Mononuclear cell (primary cell): ENCODE results near the gene MACO1. TPM values are rescaled to one million over a fixed set of nuclear protein-coding genes. Genes with fewer than 3 reads are reported as not detected.
"Not testable (repeated sequence)": the region's sequence is repeated elsewhere in the genome, so short reads cannot be mapped to it uniquely, and the experiment has no call there.

Source experiments
- H3K27me3 ChIP-seq: 2 replicates; pipeline ENCODE4 v1.6.0; 2011; ENCODE audit warnings: low read length, control low read depth; ENCODE audit not compliant: insufficient read depth
- H3K4me1 ChIP-seq: 2 replicates; pipeline ENCODE4 v1.5.1; 2011; ENCODE audit warnings: mild to moderate bottlenecking, low read length, control low read depth; ENCODE audit not compliant: insufficient read depth
- H3K4me3 ChIP-seq: 2 replicates; pipeline ENCODE4 v1.5.1; 2011; ENCODE audit warnings: mild to moderate bottlenecking, low read length, moderate library complexity
- H3K9me3 ChIP-seq: 2 replicates; pipeline ENCODE4 v1.5.1; 2011; ENCODE audit warnings: low read depth, mild to moderate bottlenecking, control low read depth, low read length
- total RNA-seq: library from RNA; depleted of rRNA; stranded (reverse); fragments of >200 nt; gene quantifications from one replicate; pipeline ENCODE4 v1.2.3, GENCODE V29; 2012

The MACO1 gene
- 23.6 TPM for total RNA-seq

GRCh38 chr1:25430073-25430966, at the start of gene MACO1:
MACO1 (plus strand) TSS chr1:25430897; CDS start chr1:25431099, 202 bp downstream.
- Histone ChIP-seq H3K4me3 (peak within 1 kb of the TSS; percentile 80), H3K9me3 (no peaks in the 10 kb centered on the region), H3K4me1 (peaks cover 24% of the 10 kb centered on the region), H3K27me3 (no peaks in the 10 kb centered on the region)

- not testable (repeated sequence) for H3K4me1 ChIP-seq, H3K4me3 ChIP-seq, H3K9me3 ChIP-seq, H3K27me3 ChIP-seq
These were observed 48.2 kb upstream of the MACO1 start for GRCh38 chr1:25382543-25382942.

GRCh38 chr1:25383090-25383489, 47.6 kb upstream of the MACO1 start:
- H3K9me3 ChIP-seq, H3K4me3 ChIP-seq, H3K27me3 ChIP-seq: not testable (repeated sequence)

GRCh38 chr1:25383875-25384274, 46.8 kb upstream of the MACO1 start:
- H3K27me3 ChIP-seq, H3K4me3 ChIP-seq, H3K9me3 ChIP-seq, H3K4me1 ChIP-seq: not testable (repeated sequence)

More at GRCh38 chr1:25383090-25383489, 47.6 kb upstream of the MACO1 start:
- H3K4me1 ChIP-seq = not testable (repeated sequence)

- not testable (repeated sequence) for H3K27me3 ChIP-seq, H3K4me3 ChIP-seq, H3K9me3 ChIP-seq
These were observed 43.6 kb upstream of the MACO1 start for GRCh38 chr1:25387096-25387495.

GRCh38 chr1:25388691-25389090, 42.0 kb upstream of the MACO1 start:
- not testable (repeated sequence) for H3K9me3 ChIP-seq, H3K4me1 ChIP-seq, H3K4me3 ChIP-seq, H3K27me3 ChIP-seq

More at GRCh38 chr1:25387096-25387495, 43.6 kb upstream of the MACO1 start:
- H3K4me1 ChIP-seq = not testable (repeated sequence)

GRCh38 chr1:25389721-25390120, 41.0 kb upstream of the MACO1 start:
- not testable (repeated sequence) for H3K27me3 ChIP-seq, H3K4me1 ChIP-seq, H3K9me3 ChIP-seq, H3K4me3 ChIP-seq

- Histone ChIP-seq H3K4me1 (no peaks in the 10 kb centered on the region), H3K27me3 (no peaks in the 10 kb centered on the region), H3K4me3 (no peak overlapping the region), H3K9me3 (no peaks in the 10 kb centered on the region)
These were observed 37.9 kb upstream of the MACO1 start for GRCh38 chr1:25392841-25393240.

GRCh38 chr1:25397549-25397948, 33.1 kb upstream of the MACO1 start:
- H3K9me3 ChIP-seq, H3K4me1 ChIP-seq, H3K27me3 ChIP-seq, H3K4me3 ChIP-seq: not testable (repeated sequence)

GRCh38 chr1:25398079-25398478, 32.6 kb upstream of the MACO1 start:
- H3K27me3 ChIP-seq, H3K4me1 ChIP-seq, H3K4me3 ChIP-seq, H3K9me3 ChIP-seq: not testable (repeated sequence)

- not testable (repeated sequence) for H3K27me3 ChIP-seq, H3K4me1 ChIP-seq, H3K4me3 ChIP-seq, H3K9me3 ChIP-seq
These were observed 27.5 kb upstream of the MACO1 start for GRCh38 chr1:25402947-25403803.

GRCh38 chr1:25405731-25406305, 24.9 kb upstream of the MACO1 start:
- H3K4me1 ChIP-seq, H3K27me3 ChIP-seq, H3K9me3 ChIP-seq, H3K4me3 ChIP-seq: not testable (repeated sequence)

- H3K27me3 ChIP-seq, H3K9me3 ChIP-seq, H3K4me1 ChIP-seq, H3K4me3 ChIP-seq: not testable (repeated sequence)
These were observed 20.9 kb upstream of the MACO1 start for GRCh38 chr1:25409641-25410427.

GRCh38 chr1:25412872-25413623, 17.6 kb upstream of the MACO1 start:
- not testable (repeated sequence) for H3K4me1 ChIP-seq, H3K9me3 ChIP-seq, H3K4me3 ChIP-seq, H3K27me3 ChIP-seq
